ENCODE measurements around the gene KCNJ1. TPM values are rescaled to one million over a fixed set of nuclear protein-coding genes. Genes with fewer than 3 reads are reported as not detected.

KCNJ1 gene
- total and polyA plus RNA-seq, 2 experiments from 2014 or later, result 0.16 TPM; not detected in 1

GRCh38 chr11:128803449-128804245, 63.4 kb downstream of the KCNJ1 start:
- no peaks in the 10 kb centered on the region for H3F3A ChIP-seq (replicated peaks; ENCODE audit: low read depth)
- no peak overlapping the region for H3K4me3 ChIP-seq
- no peaks in the 10 kb centered on the region for H4K20me1 ChIP-seq (replicated peaks; ENCODE audit: insufficient read depth)
- H3K79me2 ChIP-seq (replicated peaks; ENCODE audit: insufficient read depth), result no peaks in the 10 kb centered on the region
- no peak overlapping the region for H3K4me2 ChIP-seq
- no peaks in the 10 kb centered on the region for H3K9me2 ChIP-seq (ENCODE audit: insufficient read depth)
- peaks cover 6% of the 10 kb centered on the region; the same call in 1 of the 2 replicates for H3K4me1 ChIP-seq (ENCODE audit: insufficient read depth)
- Mint-ChIP-seq H3K4me3 (no peak overlapping the region), H3K27me3 (ENCODE audit: insufficient read depth, low read depth, poor library complexity) (peaks cover 10% of the 10 kb centered on the region), H3K9me3 (no peaks in the 10 kb centered on the region), H3K27ac (no peak overlapping the region), H3K36me3 (ENCODE audit: low read depth) (no peaks in the 10 kb centered on the region), H3K4me1 (peaks cover 8% of the 10 kb centered on the region)
- H3K27me3 ChIP-seq (ENCODE audit: insufficient read depth), result no peaks in the 10 kb centered on the region
- no peaks in the 10 kb centered on the region for H3K36me3 ChIP-seq (ENCODE audit: insufficient read depth)
- no peak overlapping the region for H3K27ac ChIP-seq (ENCODE audit: low read depth)
- ATAC-seq (no peak), DNase-seq (ENCODE audit: low spot score) (no peak)
- TF ChIP-seq EZH2 (IDR thresholded peaks at IDR 0.05; ENCODE audit: low read depth, unreplicated experiment) (no peak), JUNB (IDR thresholded peaks at IDR 0.05; ENCODE audit: unreplicated experiment) (no peak), POLR2AphosphoS5 (IDR thresholded peaks at IDR 0.05; ENCODE audit: low read depth) (no peak)
- TF ChIP-seq, protein P1, sequence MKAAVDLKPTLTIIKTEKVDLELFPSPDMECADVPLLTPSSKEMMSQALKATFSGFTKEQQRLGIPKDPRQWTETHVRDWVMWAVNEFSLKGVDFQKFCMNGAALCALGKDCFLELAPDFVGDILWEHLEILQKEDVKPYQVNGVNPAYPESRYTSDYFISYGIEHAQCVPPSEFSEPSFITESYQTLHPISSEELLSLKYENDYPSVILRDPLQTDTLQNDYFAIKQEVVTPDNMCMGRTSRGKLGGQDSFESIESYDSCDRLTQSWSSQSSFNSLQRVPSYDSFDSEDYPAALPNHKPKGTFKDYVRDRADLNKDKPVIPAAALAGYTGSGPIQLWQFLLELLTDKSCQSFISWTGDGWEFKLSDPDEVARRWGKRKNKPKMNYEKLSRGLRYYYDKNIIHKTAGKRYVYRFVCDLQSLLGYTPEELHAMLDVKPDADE (IDR thresholded peaks at IDR 0.05), result no peak
- TF ChIP-seq, protein P2, sequence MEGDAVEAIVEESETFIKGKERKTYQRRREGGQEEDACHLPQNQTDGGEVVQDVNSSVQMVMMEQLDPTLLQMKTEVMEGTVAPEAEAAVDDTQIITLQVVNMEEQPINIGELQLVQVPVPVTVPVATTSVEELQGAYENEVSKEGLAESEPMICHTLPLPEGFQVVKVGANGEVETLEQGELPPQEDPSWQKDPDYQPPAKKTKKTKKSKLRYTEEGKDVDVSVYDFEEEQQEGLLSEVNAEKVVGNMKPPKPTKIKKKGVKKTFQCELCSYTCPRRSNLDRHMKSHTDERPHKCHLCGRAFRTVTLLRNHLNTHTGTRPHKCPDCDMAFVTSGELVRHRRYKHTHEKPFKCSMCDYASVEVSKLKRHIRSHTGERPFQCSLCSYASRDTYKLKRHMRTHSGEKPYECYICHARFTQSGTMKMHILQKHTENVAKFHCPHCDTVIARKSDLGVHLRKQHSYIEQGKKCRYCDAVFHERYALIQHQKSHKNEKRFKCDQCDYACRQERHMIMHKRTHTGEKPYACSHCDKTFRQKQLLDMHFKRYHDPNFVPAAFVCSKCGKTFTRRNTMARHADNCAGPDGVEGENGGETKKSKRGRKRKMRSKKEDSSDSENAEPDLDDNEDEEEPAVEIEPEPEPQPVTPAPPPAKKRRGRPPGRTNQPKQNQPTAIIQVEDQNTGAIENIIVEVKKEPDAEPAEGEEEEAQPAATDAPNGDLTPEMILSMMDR (conservative IDR thresholded peaks at IDR 0.05; ENCODE audit: low read depth in 2 of 2), result no peak
- H2AFZ ChIP-seq, result no peak overlapping the region

DNA sequence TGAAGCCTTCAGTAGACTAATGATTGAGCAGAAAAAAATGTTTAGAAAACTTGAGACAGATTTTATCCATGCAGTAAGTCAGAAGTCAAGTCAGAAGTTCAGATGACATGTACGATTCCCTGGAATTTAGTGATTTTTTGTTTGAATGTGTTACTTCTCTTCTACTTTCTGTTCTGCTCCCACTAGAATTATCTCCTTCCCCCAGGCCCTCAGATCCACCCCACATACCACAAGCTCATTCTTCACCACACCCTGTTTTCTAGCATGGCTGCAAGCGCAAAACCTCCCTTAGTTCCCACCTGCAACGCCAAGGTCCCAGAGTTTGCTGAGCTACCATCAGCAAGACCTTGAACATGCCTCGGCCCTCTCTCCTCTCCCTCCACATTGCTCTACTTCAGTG, 64.1 kb downstream of the KCNJ1 start:
- H4K20me1 ChIP-seq (replicated peaks; ENCODE audit: insufficient read depth), result no peaks in the 10 kb centered on the region
- peaks cover 8% of the 10 kb centered on the region for H3K4me1 Mint-ChIP-seq
- H3F3A ChIP-seq (replicated peaks; ENCODE audit: low read depth), result no peaks in the 10 kb centered on the region
- H3K27me3 Mint-ChIP-seq (ENCODE audit: insufficient read depth, low read depth, poor library complexity), result peaks cover 10% of the 10 kb centered on the region
- no peak overlapping the region for H3K27ac ChIP-seq (ENCODE audit: low read depth)
- H3K27ac Mint-ChIP-seq, result no peak overlapping the region
- H3K27me3 ChIP-seq (ENCODE audit: insufficient read depth), result no peaks in the 10 kb centered on the region
- no peaks in the 10 kb centered on the region for H3K36me3 ChIP-seq (ENCODE audit: insufficient read depth)
- no peaks in the 10 kb centered on the region for H3K36me3 Mint-ChIP-seq (ENCODE audit: low read depth)
- H3K4me3 Mint-ChIP-seq, result no peak overlapping the region
- H2AFZ ChIP-seq, result no peak overlapping the region
- H3K4me1 ChIP-seq (ENCODE audit: insufficient read depth), result peaks cover 6% of the 10 kb centered on the region; the same call in 1 of the 2 replicates
- DNase-seq (ENCODE audit: low spot score) (no peak), ATAC-seq (no peak)
- no peaks in the 10 kb centered on the region for H3K79me2 ChIP-seq (replicated peaks; ENCODE audit: insufficient read depth)
- no peaks in the 10 kb centered on the region for H3K9me3 Mint-ChIP-seq
- H3K4me3 ChIP-seq, result no peak overlapping the region
- H3K4me2 ChIP-seq, result no peak overlapping the region
- H3K9me2 ChIP-seq (ENCODE audit: insufficient read depth), result no peaks in the 10 kb centered on the region
- TF ChIP-seq REST (IDR thresholded peaks at IDR 0.05; ENCODE audit: unreplicated experiment) (no peak), ZNF331 (CRISPR knock-in tag; IDR thresholded peaks at IDR 0.05; ENCODE audit: low read depth) (no peak), POLR2AphosphoS5 (IDR thresholded peaks at IDR 0.05; ENCODE audit: low read depth) (no peak), EZH2phosphoT487 (IDR thresholded peaks at IDR 0.05; ENCODE audit: unreplicated experiment) (no peak), CREB1 (CRISPR knock-in tag; IDR thresholded peaks at IDR 0.05; ENCODE audit: low read depth) (no peak), NANOG (IDR thresholded peaks at IDR 0.05; ENCODE audit: borderline replicate concordance) (no peak), JUNB (IDR thresholded peaks at IDR 0.05; ENCODE audit: unreplicated experiment) (no peak), ZNF114 (CRISPR knock-in tag; IDR thresholded peaks at IDR 0.05) (no peak), EZH2 (IDR thresholded peaks at IDR 0.05; ENCODE audit: low read depth, unreplicated experiment) (no peak), STAT1 (IDR thresholded peaks at IDR 0.05; ENCODE audit: unreplicated experiment) (no peak)
- TF ChIP-seq, protein P2 (conservative IDR thresholded peaks at IDR 0.05; ENCODE audit: low read depth in 2 of 2), result no peak

Measured in GM23338 (cell line).